Measurements from ENCODE around the gene TNFSF18. TPM values are rescaled to one million over a fixed set of nuclear protein-coding genes. Genes with fewer than 3 reads are reported as not detected.

The TNFSF18 gene
- total RNA-seq, 1 experiment from 2014 or later: not detected

DNA sequence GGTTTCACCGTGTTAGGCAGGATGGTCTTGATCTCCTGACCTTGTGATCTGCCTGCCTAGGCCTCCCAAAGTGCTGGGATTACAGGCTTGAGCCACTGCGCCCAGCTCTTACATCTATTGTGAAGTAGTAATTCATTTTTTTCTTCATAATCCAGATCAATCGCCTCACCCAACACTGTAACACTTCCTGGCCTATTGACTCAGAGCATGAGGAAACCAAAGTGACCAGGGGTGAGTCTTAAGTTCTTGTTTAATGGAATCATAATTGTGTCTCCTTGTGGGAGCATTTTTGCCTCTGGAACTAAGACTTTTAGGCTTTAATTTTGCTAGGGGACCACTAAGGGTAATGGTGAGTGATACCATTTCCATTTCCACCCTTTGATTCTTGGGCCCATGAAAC is 27.4 kb downstream of the TNFSF18 start:
- no TSS peak for BruUV-seq (replicated peaks)
- in situ Hi-C loops (cut with HindIII; ENCODE audit: low pct_unique_long_range_greater_than_20kb, low sequenced_read_pairs) (no loop called here), intact Hi-C loops (cut with micrococcal nuclease; ENCODE audit: unreplicated experiment) (no loop called here)
- no peak overlapping the region for H3K4me3 ChIP-seq (ENCODE audit: low read depth in 2 of 2, low read length in 2 of 2)
- H3K27ac ChIP-seq (ENCODE audit: low read length): no peak overlapping the region
- ATAC-seq (no peak), DNase-seq (ENCODE audit: low read depth, low spot score) (no peak)
- no peaks in the 10 kb centered on the region for H3K9me3 ChIP-seq (ENCODE audit: control insufficient read depth, insufficient read depth, low read depth, low read length)
- ChIA-PET POLR2A (no interaction called here), CTCF (no interaction called here)
- TF ChIP-seq SIN3A (IDR thresholded peaks at IDR 0.05; ENCODE audit: borderline replicate concordance, insufficient read depth, low read depth, low read length) (no peak), TCF7L2 (IDR thresholded peaks at IDR 0.05; ENCODE audit: low read depth, low read length) (no peak), POLR2AphosphoS5 (IDR thresholded peaks at IDR 0.05; ENCODE audit: low read depth, low read length) (no peak)
- TF ChIP-seq, protein P1, sequence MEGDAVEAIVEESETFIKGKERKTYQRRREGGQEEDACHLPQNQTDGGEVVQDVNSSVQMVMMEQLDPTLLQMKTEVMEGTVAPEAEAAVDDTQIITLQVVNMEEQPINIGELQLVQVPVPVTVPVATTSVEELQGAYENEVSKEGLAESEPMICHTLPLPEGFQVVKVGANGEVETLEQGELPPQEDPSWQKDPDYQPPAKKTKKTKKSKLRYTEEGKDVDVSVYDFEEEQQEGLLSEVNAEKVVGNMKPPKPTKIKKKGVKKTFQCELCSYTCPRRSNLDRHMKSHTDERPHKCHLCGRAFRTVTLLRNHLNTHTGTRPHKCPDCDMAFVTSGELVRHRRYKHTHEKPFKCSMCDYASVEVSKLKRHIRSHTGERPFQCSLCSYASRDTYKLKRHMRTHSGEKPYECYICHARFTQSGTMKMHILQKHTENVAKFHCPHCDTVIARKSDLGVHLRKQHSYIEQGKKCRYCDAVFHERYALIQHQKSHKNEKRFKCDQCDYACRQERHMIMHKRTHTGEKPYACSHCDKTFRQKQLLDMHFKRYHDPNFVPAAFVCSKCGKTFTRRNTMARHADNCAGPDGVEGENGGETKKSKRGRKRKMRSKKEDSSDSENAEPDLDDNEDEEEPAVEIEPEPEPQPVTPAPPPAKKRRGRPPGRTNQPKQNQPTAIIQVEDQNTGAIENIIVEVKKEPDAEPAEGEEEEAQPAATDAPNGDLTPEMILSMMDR (IDR thresholded peaks at IDR 0.05): no peak
- TF ChIP-seq, protein P2, sequence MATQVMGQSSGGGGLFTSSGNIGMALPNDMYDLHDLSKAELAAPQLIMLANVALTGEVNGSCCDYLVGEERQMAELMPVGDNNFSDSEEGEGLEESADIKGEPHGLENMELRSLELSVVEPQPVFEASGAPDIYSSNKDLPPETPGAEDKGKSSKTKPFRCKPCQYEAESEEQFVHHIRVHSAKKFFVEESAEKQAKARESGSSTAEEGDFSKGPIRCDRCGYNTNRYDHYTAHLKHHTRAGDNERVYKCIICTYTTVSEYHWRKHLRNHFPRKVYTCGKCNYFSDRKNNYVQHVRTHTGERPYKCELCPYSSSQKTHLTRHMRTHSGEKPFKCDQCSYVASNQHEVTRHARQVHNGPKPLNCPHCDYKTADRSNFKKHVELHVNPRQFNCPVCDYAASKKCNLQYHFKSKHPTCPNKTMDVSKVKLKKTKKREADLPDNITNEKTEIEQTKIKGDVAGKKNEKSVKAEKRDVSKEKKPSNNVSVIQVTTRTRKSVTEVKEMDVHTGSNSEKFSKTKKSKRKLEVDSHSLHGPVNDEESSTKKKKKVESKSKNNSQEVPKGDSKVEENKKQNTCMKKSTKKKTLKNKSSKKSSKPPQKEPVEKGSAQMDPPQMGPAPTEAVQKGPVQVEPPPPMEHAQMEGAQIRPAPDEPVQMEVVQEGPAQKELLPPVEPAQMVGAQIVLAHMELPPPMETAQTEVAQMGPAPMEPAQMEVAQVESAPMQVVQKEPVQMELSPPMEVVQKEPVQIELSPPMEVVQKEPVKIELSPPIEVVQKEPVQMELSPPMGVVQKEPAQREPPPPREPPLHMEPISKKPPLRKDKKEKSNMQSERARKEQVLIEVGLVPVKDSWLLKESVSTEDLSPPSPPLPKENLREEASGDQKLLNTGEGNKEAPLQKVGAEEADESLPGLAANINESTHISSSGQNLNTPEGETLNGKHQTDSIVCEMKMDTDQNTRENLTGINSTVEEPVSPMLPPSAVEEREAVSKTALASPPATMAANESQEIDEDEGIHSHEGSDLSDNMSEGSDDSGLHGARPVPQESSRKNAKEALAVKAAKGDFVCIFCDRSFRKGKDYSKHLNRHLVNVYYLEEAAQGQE (IDR thresholded peaks at IDR 0.05; ENCODE audit: insufficient read depth in 1 of 2, low read depth in 2 of 2, low read length in 1 of 2): no peak
- H3K4me1 ChIP-seq (ENCODE audit: control insufficient read depth, insufficient read depth, low read length): no peaks in the 10 kb centered on the region
- H3K36me3 ChIP-seq (ENCODE audit: control insufficient read depth, insufficient read depth, low read length): no peaks in the 10 kb centered on the region
- no peaks in the 10 kb centered on the region for H3K27me3 ChIP-seq (ENCODE audit: control insufficient read depth, insufficient read depth, low read length)

DNA sequence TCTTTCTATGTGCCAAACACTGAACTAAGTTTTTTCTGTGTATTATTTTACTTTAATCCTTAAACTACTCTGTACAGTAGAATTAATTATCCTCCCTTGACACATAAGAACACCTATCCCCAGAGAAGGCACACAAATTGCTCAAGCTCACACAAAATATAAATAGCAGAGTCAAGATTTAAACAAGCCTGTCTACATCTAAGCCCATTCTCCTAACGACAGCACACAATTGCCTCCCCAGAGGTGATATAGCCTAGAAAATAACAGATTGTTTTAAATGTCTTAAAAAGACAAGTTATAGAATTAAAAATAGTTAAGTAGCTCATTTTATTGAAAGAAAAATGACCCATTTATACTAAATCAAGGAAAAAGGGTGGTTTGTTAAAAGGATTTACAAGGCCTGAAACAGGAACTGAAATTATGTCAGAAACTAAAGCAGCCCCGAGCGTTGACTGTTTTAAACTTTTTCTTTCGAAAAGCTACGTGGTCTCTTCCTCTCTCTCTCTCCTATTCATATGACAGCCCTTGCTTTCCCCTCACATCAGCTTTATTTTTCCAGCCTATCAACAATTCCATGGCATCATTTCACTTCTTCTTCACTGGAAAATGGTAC is 30.5 kb downstream of the TNFSF18 start:
- Histone ChIP-seq H3K27me3 (ENCODE audit: control insufficient read depth, insufficient read depth, low read length) (no peaks in the 10 kb centered on the region), H3K9me3 (ENCODE audit: control insufficient read depth, insufficient read depth, low read depth, low read length) (no peaks in the 10 kb centered on the region), H3K4me1 (ENCODE audit: control insufficient read depth, insufficient read depth, low read length) (no peaks in the 10 kb centered on the region), H3K36me3 (ENCODE audit: control insufficient read depth, insufficient read depth, low read length) (no peaks in the 10 kb centered on the region), H3K27ac (ENCODE audit: low read length) (no peak overlapping the region), H3K4me3 (ENCODE audit: low read depth in 2 of 2, low read length in 2 of 2) (no peak overlapping the region)
- in situ Hi-C loops (cut with HindIII; ENCODE audit: low pct_unique_long_range_greater_than_20kb, low sequenced_read_pairs): no loop called here
- BruUV-seq (replicated peaks): no TSS peak
- no peak for ATAC-seq
- TF ChIP-seq SIN3A (IDR thresholded peaks at IDR 0.05; ENCODE audit: borderline replicate concordance, insufficient read depth, low read depth, low read length) (no peak), POLR2AphosphoS5 (IDR thresholded peaks at IDR 0.05; ENCODE audit: low read depth, low read length) (no peak)
- TF ChIP-seq, protein P1 (IDR thresholded peaks at IDR 0.05): no peak
- TF ChIP-seq, protein P2 (IDR thresholded peaks at IDR 0.05; ENCODE audit: insufficient read depth in 1 of 2, low read depth in 2 of 2, low read length in 1 of 2): no peak
- intact Hi-C loops (cut with micrococcal nuclease; ENCODE audit: unreplicated experiment): no loop called here
- ChIA-PET CTCF (no interaction called here), POLR2A (no interaction called here)
- no peak for DNase-seq (ENCODE audit: low read depth, low spot score)

Data from Panc1 (cell line).